ENCODE measurements around the gene PRPH2.

GRCh38 chr6:42766163-42766670 is 43.8 kb upstream of the PRPH2 start:
- TF ChIP-seq CAMTA2 (CRISPR knock-in tag; IDR thresholded peaks at IDR 0.05; ENCODE audit: borderline replicate concordance) = no peak
- no peak for TF ChIP-seq NPAS2 (CRISPR knock-in tag; IDR thresholded peaks at IDR 0.05; ENCODE audit: borderline replicate concordance)
- TF ChIP-seq BRCA1 (CRISPR knock-in tag; IDR thresholded peaks at IDR 0.05) = no peak
- no peak for TF ChIP-seq CEBPZ (IDR thresholded peaks at IDR 0.05; ENCODE audit: low read length)
- TF ChIP-seq ATF2 (CRISPR knock-in tag; IDR thresholded peaks at IDR 0.05) = no peak
- no peak for TF ChIP-seq EZH2 (conservative IDR thresholded peaks at IDR 0.05; ENCODE audit: low read depth, low read length)
- no peak for TF ChIP-seq ZBTB33 (CRISPR knock-in tag; IDR thresholded peaks at IDR 0.05)
